Left ventricle myocardium inferior (tissue), 1 donor: ENCODE measurements around the gene PIEZO1. TPM values are rescaled to one million over a fixed set of nuclear protein-coding genes. Genes with fewer than 3 reads are reported as not detected.

Source experiments
- DNase-seq: peaks from one replicate; pipeline ENCODE4 v3.0.0-alpha.2; 2020
- H3K27ac ChIP-seq: fragments of 200-600 bp; replicated peaks from 2 replicates; pipeline ENCODE4 v1.8.0; 2021
- H3K27me3 ChIP-seq: fragments of 200-600 bp; 2 replicates; pipeline ENCODE4 v1.8.0; 2021; ENCODE audit warnings: low read depth
- H3K36me3 ChIP-seq: fragments of 200-600 bp; 2 replicates; pipeline ENCODE4 v1.8.0; 2021
- H3K4me1 ChIP-seq: fragments of 200-600 bp; 2 replicates; pipeline ENCODE4 v1.8.0; 2021
- H3K4me3 ChIP-seq: fragments of 200-600 bp; 2 replicates; pipeline ENCODE4 v1.8.0; 2021; ENCODE audit warnings: mild to moderate bottlenecking, moderate library complexity
- H3K9me3 ChIP-seq: fragments of 200-600 bp; replicated peaks from 2 replicates; pipeline ENCODE4 v1.8.0; 2021
- intact Hi-C: fragments of 100-400 bp; cut with micrococcal nuclease; formaldehyde crosslinking; loops from one replicate; pipeline ENCODE4 v1.11.0; 2022
- total RNA-seq: library from RNA; stranded (reverse); fragmentation: NEBNext Ultra II Directional; extraction: Animal tissue kit (Norgen Biotek cat#: 25700); gene quantifications from one replicate; pipeline ENCODE4 v1.2.1, GENCODE V29; 2021
- TF ChIP-seq, protein P1 (sequence below): fragments of 200-600 bp; IDR thresholded peaks from 2 replicates; pipeline ENCODE4 v1.8.0; 2021; ENCODE audit warnings: antibody characterized with exemption, mild to moderate bottlenecking, borderline replicate concordance
- donor health status: DM: no; HTN: yes; CAD: no; lungs with severe emphysema.

PIEZO1 gene
- total RNA-seq, 1 donor from 2014 or later = 17.1 TPM

DNA sequence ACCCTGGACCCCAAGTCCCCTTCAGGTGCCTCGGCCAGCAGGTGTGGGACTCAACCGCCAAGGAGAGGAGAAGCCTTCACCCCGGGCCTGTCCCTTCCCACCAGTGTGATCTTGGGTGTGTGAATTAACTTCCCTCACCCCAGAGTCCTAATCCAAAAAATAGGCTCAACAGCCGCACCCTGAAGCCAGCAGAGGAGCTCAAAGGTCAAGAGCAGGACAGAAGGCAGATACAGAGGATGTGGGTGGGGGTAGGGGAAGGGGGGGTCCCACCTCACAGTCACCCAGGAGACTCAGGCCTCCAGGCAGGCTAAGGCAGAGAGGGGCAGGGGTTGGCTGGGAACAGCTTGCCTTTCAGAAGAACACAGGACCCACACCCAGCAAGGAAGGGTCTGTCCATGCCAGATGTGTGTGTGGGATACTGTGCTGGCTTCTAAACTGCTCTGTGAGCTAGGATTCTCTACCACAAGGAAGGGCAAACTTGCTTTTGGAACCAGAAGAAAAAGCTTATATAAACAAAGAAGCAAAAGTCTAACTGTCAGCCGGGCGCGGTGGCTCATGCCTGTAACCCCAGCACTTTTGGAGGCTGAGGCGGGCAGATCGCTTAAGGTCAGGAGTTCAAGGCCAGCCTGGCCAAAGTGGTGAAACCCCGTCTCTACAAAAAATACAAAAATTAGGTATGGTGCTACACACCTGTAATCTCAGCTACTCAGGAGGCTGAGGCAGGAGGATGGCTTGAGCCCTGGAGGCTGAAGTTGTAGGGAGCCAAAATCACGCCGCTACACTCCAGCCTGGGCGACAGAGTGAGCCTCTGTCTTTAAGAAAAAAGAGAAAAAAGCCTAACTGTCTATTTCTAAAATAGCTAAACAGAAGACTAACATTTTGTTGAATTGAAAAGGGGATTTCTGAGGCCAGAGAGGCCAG, 4.6 kb downstream of the PIEZO1 start:
- DNase-seq = no peak
- peak overlapping the region; percentile 40 for H3K4me3 ChIP-seq
- H3K27ac ChIP-seq = peak overlapping the region; percentile 30
- TF ChIP-seq, protein P1, sequence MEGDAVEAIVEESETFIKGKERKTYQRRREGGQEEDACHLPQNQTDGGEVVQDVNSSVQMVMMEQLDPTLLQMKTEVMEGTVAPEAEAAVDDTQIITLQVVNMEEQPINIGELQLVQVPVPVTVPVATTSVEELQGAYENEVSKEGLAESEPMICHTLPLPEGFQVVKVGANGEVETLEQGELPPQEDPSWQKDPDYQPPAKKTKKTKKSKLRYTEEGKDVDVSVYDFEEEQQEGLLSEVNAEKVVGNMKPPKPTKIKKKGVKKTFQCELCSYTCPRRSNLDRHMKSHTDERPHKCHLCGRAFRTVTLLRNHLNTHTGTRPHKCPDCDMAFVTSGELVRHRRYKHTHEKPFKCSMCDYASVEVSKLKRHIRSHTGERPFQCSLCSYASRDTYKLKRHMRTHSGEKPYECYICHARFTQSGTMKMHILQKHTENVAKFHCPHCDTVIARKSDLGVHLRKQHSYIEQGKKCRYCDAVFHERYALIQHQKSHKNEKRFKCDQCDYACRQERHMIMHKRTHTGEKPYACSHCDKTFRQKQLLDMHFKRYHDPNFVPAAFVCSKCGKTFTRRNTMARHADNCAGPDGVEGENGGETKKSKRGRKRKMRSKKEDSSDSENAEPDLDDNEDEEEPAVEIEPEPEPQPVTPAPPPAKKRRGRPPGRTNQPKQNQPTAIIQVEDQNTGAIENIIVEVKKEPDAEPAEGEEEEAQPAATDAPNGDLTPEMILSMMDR = no peak
- H3K27me3 ChIP-seq = peaks cover 18% of the 10 kb centered on the region
- H3K4me1 ChIP-seq = peaks cover 66% of the 10 kb centered on the region
- no peaks in the 10 kb centered on the region for H3K36me3 ChIP-seq
- intact Hi-C loops = loop anchor here (5.0 kb wide), 1 partner anchor 38 kb away; no protein-coding TSS in a partner anchor
- no peaks in the 10 kb centered on the region for H3K9me3 ChIP-seq

DNA sequence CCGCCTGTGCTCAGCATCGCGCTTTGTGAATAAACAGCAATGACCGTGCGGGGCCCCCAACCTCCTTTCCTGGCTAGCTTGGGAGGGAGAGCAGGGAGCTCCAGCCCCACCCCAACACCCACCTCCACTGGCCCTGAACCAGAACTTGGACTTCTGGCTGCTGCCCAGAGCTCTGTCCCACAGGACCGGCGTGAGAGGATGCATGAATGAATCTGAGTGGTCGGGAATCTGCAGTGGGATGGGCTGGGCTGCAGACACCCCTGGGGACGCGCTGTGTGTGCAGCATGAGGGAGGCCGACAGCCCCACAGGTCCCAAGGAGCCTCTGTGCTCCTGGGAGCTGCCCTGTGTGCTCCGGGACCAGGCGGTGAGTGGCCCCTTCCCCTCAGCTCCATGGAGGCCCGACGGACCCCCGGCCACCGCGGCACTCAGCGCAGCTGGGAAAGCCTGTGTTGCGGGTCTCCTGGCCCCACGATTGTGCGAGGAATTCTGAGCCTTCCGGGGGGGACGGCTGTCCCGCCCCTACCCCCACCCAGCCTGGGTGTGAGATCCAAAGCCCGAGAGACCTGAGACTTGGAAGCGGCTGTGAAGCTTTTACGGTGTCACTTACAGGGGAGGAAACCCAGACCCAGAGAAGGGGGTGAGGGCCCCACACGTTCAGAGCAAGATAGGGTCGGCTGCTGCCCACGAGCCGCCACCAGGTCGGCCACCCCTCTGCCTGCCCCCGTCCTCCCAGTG, 5.4 kb downstream of the PIEZO1 start:
- intact Hi-C loops = loop anchor here (5.0 kb wide), 1 partner anchor 37 kb away; no protein-coding TSS in a partner anchor
- Histone ChIP-seq H3K27me3 (peaks cover 10% of the 10 kb centered on the region), H3K4me1 (peaks cover 68% of the 10 kb centered on the region), H3K36me3 (no peaks in the 10 kb centered on the region), H3K27ac (peak overlapping the region; percentile 30), H3K9me3 (no peaks in the 10 kb centered on the region), H3K4me3 (peak overlapping the region; percentile 40)
- TF ChIP-seq, protein P1 = no peak
- DNase-seq = peak; percentile 60

DNA sequence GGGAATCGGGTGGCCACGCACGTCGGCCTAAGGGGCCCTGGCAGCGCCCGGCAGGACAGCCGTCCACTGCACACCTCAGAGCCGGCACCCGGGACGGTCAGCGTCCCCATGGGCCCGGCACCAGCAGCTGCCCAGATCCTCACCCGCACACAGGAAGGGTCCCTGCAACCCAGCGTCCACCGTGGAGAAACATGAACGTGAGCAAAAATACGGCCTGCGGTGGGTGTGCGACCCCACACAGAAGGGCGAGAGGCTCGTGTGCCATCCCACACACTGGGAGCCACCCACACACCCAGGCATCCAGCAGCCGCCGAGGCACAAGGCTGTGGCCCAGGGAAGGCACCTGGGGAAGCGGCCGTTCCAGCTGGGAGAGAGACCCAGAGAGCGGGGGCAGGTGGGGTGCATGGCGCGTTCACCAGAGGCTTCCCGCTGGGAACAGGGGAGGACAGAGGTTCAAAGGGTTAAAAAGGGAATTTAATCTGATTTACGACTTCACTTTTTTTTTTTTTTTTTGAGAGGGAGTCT, 6.4 kb downstream of the PIEZO1 start:
- TF ChIP-seq, protein P1 = no peak
- Histone ChIP-seq H3K27ac (no peak overlapping the region), H3K36me3 (no peaks in the 10 kb centered on the region), H3K4me3 (no peak overlapping the region), H3K9me3 (no peaks in the 10 kb centered on the region), H3K27me3 (peaks cover 10% of the 10 kb centered on the region), H3K4me1 (peaks cover 68% of the 10 kb centered on the region)
- no peak for DNase-seq
- intact Hi-C loops = no loop called here

GRCh38 chr16:88778271-88778525, 6.8 kb downstream of the PIEZO1 start:
- Histone ChIP-seq H3K27me3 (peaks cover 10% of the 10 kb centered on the region), H3K4me1 (peaks cover 68% of the 10 kb centered on the region), H3K27ac (no peak overlapping the region), H3K4me3 (no peak overlapping the region), H3K9me3 (no peaks in the 10 kb centered on the region), H3K36me3 (no peaks in the 10 kb centered on the region)
- intact Hi-C loops = no loop called here
- TF ChIP-seq, protein P1 = no peak
- DNase-seq = no peak

DNA sequence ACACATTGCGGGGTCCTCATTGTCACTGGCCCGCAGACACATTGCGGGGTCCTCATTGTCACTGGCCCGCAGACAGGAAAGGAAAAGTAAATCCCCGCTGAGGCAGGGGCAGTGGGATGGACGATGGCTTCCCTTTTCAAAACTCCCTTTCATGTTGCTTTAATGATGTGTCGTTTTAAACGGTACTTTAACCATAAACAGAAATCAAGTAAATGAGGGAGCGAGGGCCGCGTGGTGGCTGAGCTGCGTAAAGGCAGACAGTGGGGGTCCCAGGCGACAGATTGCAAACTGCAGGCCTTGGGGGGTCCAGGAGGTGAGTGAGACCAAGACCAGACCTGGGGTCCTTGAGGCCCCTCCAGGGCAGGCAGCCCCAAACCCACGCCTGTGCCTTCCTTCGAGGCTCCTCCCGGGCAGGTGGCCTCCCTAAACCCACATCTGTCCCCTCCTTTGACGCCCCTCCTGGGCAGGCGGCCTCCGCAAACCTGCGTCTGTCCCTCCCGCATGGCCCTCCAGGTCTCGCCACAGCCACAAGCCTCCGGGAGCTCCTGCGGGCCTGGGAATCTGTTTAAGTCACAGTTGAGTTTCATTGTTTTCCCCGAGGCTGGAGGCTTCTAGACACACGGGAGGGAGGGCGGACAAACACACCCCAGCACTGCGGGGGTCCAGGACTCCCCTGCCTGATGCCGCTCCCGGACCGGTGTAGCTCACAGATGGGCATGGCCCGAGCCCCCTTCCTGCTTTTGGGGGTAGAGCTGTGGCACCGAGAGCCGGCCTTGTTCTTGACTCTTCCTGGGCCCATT, 7.3 kb downstream of the PIEZO1 start:
- Histone ChIP-seq H3K4me3 (no peak overlapping the region), H3K27me3 (peaks cover 10% of the 10 kb centered on the region), H3K36me3 (no peaks in the 10 kb centered on the region), H3K4me1 (peaks cover 68% of the 10 kb centered on the region), H3K27ac (no peak overlapping the region), H3K9me3 (no peaks in the 10 kb centered on the region)
- TF ChIP-seq, protein P1 = no peak
- DNase-seq = no peak
- intact Hi-C loops = no loop called here
